ENCODE results near the gene EVI5. TPM values are rescaled to one million over a fixed set of nuclear protein-coding genes. Genes with fewer than 3 reads are reported as not detected.

Gene EVI5
- polyA plus RNA-seq, 2 of the 4 experiments (the other 2 are of a cell fraction): 10.2 to 10.4 TPM

GRCh38 chr1:92466683-92467352 is 318.1 kb downstream of the EVI5 start:
- no peak overlapping the region for H3K4me2 ChIP-seq
- FAIRE-seq: no peak
- H3K9me3 ChIP-seq: no peaks in the 10 kb centered on the region
- TF ChIP-seq SMC3 (IDR thresholded peaks at IDR 0.05) (no peak), TFCP2L1 (CRISPR knock-in tag; IDR thresholded peaks at IDR 0.05) (no peak), ATOH8 (CRISPR knock-in tag; IDR thresholded peaks at IDR 0.05; ENCODE audit: low read depth) (no peak), ESRRA (IDR thresholded peaks at IDR 0.05; ENCODE audit: borderline replicate concordance, low read length) (no peak), POLR2AphosphoS2 (conservative IDR thresholded peaks at IDR 0.05; ENCODE audit: low read length) (no peak), TP53 (CRISPR knock-in tag; IDR thresholded peaks at IDR 0.05) (no peak), NFE2L2 (conservative IDR thresholded peaks at IDR 0.05; ENCODE audit: low read length) (no peak), JUN (IDR thresholded peaks at IDR 0.05) (no peak), RFX5 (IDR thresholded peaks at IDR 0.05) (no peak), HOXB5 (CRISPR knock-in tag; IDR thresholded peaks at IDR 0.05) (no peak), HDAC2 (IDR thresholded peaks at IDR 0.05) (no peak), HEYL (CRISPR knock-in tag; IDR thresholded peaks at IDR 0.05) (no peak), HOXA7 (CRISPR knock-in tag; IDR thresholded peaks at IDR 0.05) (no peak), CBX8 (IDR thresholded peaks at IDR 0.05) (no peak), KDM5A (IDR thresholded peaks at IDR 0.05) (no peak), MAZ (IDR thresholded peaks at IDR 0.05; ENCODE audit: borderline replicate concordance, low read depth, low read length) (no peak)
- WGBS (ENCODE audit: missing lambda C conversion rate): 85% methylated on average over 1 of the region's 1 CpG
- H3K27ac ChIP-seq: no peak overlapping the region
- CTCF ChIA-PET: interaction anchor here (0.6 kb wide), 1 partner anchor 920 kb away, joined by 3 read pairs; no protein-coding TSS in a partner anchor
- H3K4me3 ChIP-seq: no peak overlapping the region
- no peak for ATAC-seq
- no peaks in the 10 kb centered on the region for H3K4me1 ChIP-seq
- POLR2A ChIA-PET: no interaction called here
- no peak for DNase-seq (ENCODE audit: low read depth in 1 of 2, low spot score in 1 of 2)

- H3K4me3 ChIP-seq: no peak overlapping the region
- no peaks in the 10 kb centered on the region for H3K4me1 ChIP-seq
- CTCF ChIA-PET: no interaction called here
- TF ChIP-seq CTCF (IDR thresholded peaks at IDR 0.05) (no peak), ESRRA (IDR thresholded peaks at IDR 0.05; ENCODE audit: borderline replicate concordance, low read length) (no peak), MAFK (IDR thresholded peaks at IDR 0.05; ENCODE audit: partially characterized antibody) (no peak)
- H3K9me3 ChIP-seq: no peaks in the 10 kb centered on the region
- DNase-seq (ENCODE audit: low read depth in 1 of 2, low spot score in 1 of 2) (no peak), FAIRE-seq (no peak), ATAC-seq (no peak)
- POLR2A ChIA-PET: no interaction called here
- no peak overlapping the region for H3K4me2 ChIP-seq
- WGBS (ENCODE audit: missing lambda C conversion rate): 90% methylated on average over 1 of the region's 1 CpG
- no peak overlapping the region for H3K27ac ChIP-seq
These were observed 319.7 kb downstream of the EVI5 start for GRCh38 chr1:92465256-92465647.

GRCh38 chr1:92464588-92465255 is 320.2 kb downstream of the EVI5 start:
- FAIRE-seq: no peak
- DNase-seq (ENCODE audit: low read depth in 1 of 2, low spot score in 1 of 2): no peak
- no peak overlapping the region for H3K4me2 ChIP-seq
- POLR2A ChIA-PET: no interaction called here
- no peak overlapping the region for H3K4me3 ChIP-seq
- H3K4me1 ChIP-seq: no peaks in the 10 kb centered on the region
- CTCF ChIA-PET: no interaction called here
- TF ChIP-seq SMC3 (IDR thresholded peaks at IDR 0.05): no peak
- no peak for TF ChIP-seq ESRRA (IDR thresholded peaks at IDR 0.05; ENCODE audit: borderline replicate concordance, low read length)
- no peak for TF ChIP-seq JUNB (IDR thresholded peaks at IDR 0.05)
- no peak for TF ChIP-seq CHD2 (IDR thresholded peaks at IDR 0.05; ENCODE audit: low read length, partially characterized antibody)
- no peak for TF ChIP-seq EHMT2 (IDR thresholded peaks at IDR 0.05; ENCODE audit: low read depth)
- no peak for TF ChIP-seq PBX3 (IDR thresholded peaks at IDR 0.05)
- ATAC-seq: no peak
- H3K27ac ChIP-seq: no peak overlapping the region
- H3K9me3 ChIP-seq: no peaks in the 10 kb centered on the region
- 88% methylated on average over 4 of the region's 4 CpGs for WGBS (ENCODE audit: missing lambda C conversion rate)
